Measurements from ENCODE around the gene DOHH.

DOHH gene

DNA sequence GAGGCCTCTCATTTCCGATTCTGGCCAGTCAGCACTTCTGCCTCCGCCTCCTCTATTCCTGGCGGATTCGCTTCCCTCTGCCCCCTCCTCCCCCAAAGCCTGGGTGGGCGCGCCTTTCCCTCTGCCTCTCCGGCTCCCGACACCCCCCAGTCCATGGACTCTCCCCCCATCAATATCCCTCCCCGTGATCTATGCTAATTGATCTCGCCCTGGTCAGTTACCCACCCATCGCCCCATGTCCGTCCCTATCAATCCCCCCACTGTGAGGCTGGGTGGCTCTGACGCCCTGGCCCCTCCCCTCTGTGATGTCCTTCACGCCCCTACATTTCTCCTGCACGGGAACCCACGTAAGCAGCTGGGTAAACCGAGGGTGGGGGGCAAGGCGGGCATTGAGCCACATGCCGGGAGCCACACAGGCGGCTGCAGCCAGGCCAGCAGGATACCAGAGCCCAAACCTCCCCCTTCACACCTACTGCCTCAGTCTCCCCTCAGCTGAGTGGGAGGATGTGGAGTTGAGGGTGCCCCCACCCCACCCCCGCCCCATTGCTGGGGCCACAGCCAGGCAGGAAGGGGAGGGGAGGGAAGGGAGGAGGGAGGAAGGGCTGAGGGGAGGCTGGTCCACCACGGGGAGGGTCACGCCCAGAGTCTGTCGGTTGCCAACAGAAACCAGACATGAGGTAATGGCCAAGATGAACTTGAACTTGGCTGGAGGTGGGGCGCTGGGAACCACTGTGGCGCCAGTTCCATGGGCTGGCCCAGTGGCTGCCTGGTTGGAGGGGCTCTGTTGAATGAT lies 41.2 kb downstream of the DOHH start:
- H3K4me1 ChIP-seq (ENCODE audit: insufficient read depth, low read length, poor library complexity, severe bottlenecking): peaks cover 5% of the 10 kb centered on the region
- no peak for TF ChIP-seq EZH2phosphoT487 (IDR thresholded peaks at IDR 0.05; ENCODE audit: borderline replicate concordance)
- TF ChIP-seq, protein P1, sequence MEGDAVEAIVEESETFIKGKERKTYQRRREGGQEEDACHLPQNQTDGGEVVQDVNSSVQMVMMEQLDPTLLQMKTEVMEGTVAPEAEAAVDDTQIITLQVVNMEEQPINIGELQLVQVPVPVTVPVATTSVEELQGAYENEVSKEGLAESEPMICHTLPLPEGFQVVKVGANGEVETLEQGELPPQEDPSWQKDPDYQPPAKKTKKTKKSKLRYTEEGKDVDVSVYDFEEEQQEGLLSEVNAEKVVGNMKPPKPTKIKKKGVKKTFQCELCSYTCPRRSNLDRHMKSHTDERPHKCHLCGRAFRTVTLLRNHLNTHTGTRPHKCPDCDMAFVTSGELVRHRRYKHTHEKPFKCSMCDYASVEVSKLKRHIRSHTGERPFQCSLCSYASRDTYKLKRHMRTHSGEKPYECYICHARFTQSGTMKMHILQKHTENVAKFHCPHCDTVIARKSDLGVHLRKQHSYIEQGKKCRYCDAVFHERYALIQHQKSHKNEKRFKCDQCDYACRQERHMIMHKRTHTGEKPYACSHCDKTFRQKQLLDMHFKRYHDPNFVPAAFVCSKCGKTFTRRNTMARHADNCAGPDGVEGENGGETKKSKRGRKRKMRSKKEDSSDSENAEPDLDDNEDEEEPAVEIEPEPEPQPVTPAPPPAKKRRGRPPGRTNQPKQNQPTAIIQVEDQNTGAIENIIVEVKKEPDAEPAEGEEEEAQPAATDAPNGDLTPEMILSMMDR (conservative IDR thresholded peaks at IDR 0.05; ENCODE audit: low read length): no peak
- H3K9ac ChIP-seq (ENCODE audit: low read depth, low read length, poor library complexity, severe bottlenecking): no peak overlapping the region
- H3F3A ChIP-seq (ENCODE audit: low read depth): no peaks in the 10 kb centered on the region
- no peak overlapping the region for H2AFZ ChIP-seq (ENCODE audit: low read length)
- H3K9me2 ChIP-seq (replicated peaks; ENCODE audit: low read depth, low read length): no peaks in the 10 kb centered on the region
- H3K36me3 ChIP-seq (ENCODE audit: insufficient read depth, low read length): peaks cover 35% of the 10 kb centered on the region; the same call in 1 of the 2 replicates
- no peaks in the 10 kb centered on the region for H3K27me3 ChIP-seq (ENCODE audit: insufficient read depth, low read length, poor library complexity, severe bottlenecking)
- no peaks in the 10 kb centered on the region for H3K79me2 ChIP-seq (ENCODE audit: insufficient read depth, low read length)
- no peak overlapping the region for H3K4me3 ChIP-seq (ENCODE audit: low read length, poor library complexity, severe bottlenecking)
- no peaks in the 10 kb centered on the region for H3K9me3 ChIP-seq (ENCODE audit: insufficient read depth, low read depth, low read length)
- peaks cover 5% of the 10 kb centered on the region for H4K20me1 ChIP-seq (ENCODE audit: insufficient read depth, low read length, poor library complexity, severe bottlenecking)
- H3K4me2 ChIP-seq (ENCODE audit: low read depth, low read length, poor library complexity, severe bottlenecking): no peak overlapping the region

DNA sequence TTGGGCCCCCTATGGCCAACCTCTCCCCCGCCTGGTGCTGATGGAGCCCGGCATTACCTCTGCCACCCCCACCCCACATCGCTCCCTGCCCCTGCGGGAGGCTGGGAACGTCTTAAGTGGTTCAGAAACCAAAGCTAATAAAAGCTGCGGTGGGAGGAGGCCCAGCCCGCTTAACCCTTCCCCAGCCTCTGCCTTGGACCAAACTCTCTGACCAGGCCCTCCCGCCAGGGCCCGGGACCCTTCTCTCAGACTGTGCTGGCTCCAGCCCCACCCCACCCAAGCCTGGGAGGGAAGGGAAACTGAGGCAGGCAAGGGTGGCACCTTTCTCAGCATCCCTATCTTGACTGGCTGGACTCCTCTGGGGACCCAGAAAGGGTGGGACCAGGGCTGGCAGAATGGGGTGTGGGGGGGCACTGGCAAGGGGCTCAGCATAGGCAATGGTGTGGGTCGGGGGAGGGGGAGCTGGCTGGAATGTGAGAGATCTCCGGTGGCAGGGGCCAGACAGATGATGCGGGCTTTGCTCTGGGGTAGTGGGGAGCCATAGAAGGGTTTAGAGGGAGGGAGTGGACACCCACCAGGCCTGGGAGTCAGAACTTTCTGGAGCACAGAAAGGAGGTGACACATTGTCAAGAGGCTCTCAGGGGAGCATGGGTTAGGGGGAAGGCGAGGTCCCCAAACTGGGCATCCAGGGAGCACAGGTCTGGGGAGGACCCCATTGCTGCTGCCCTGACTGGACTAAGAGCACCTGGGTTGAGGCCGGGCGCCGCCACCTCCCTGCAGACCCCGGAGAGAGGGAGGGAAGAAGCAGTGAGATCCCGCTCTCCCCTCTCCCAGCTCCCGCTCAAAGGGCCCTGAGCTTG lies 42.0 kb downstream of the DOHH start:
- Histone ChIP-seq H3K4me1 (ENCODE audit: insufficient read depth, low read length, poor library complexity, severe bottlenecking) (peaks cover 5% of the 10 kb centered on the region), H4K20me1 (ENCODE audit: insufficient read depth, low read length, poor library complexity, severe bottlenecking) (peaks cover 5% of the 10 kb centered on the region), H3K9me3 (ENCODE audit: insufficient read depth, low read depth, low read length) (no peaks in the 10 kb centered on the region), H3F3A (ENCODE audit: low read depth) (no peaks in the 10 kb centered on the region), H3K79me2 (ENCODE audit: insufficient read depth, low read length) (no peaks in the 10 kb centered on the region), H3K4me2 (ENCODE audit: low read depth, low read length, poor library complexity, severe bottlenecking) (no peak overlapping the region), H3K27me3 (ENCODE audit: insufficient read depth, low read length, poor library complexity, severe bottlenecking) (no peaks in the 10 kb centered on the region), H3K36me3 (ENCODE audit: insufficient read depth, low read length) (peaks cover 42% of the 10 kb centered on the region; the same call in 1 of the 2 replicates), H3K9ac (ENCODE audit: low read depth, low read length, poor library complexity, severe bottlenecking) (no peak overlapping the region), H3K9me2 (replicated peaks; ENCODE audit: low read depth, low read length) (no peaks in the 10 kb centered on the region), H3K4me3 (ENCODE audit: low read length, poor library complexity, severe bottlenecking) (no peak overlapping the region), H2AFZ (ENCODE audit: low read length) (no peak overlapping the region)
- TF ChIP-seq, protein P1 (conservative IDR thresholded peaks at IDR 0.05; ENCODE audit: low read length): no peak
- TF ChIP-seq EZH2phosphoT487 (IDR thresholded peaks at IDR 0.05; ENCODE audit: borderline replicate concordance): no peak

DNA sequence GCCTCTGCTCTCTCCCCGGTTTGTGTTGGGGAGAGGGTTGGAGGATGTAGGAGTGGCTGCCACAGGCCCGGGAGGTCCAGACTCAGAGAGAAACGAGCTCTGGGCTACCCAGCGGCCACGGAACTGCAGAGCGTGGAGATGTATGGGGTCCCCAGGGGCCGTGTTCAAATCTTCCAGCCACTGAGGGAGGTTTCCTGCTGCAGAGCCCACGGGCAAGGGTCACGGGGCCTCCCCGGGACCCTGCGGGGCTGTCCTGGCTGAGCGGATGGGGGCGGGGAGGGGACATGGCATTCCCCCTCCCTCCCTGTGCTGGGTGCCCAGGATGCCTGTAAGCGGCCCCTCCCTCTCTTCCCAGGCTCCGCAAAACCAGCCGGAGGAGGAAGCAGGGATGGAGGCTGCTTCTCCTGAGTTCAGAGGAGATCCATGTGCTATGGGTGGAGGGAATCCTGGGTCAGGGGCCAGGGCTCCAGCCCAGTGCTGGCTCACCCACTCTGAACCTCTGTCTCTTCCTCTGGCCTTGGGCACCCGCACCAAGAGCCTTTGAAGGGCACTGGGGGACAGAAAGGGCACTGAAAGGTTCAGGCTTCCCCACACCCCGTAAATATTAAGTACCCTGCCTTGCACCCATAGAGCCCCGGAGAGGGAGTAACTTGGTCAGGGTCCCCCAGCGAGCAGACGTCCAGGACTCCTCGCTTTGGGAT lies 42.8 kb downstream of the DOHH start:
- no peak overlapping the region for H3K4me3 ChIP-seq (ENCODE audit: low read length, poor library complexity, severe bottlenecking)
- peaks cover 5% of the 10 kb centered on the region for H3K4me1 ChIP-seq (ENCODE audit: insufficient read depth, low read length, poor library complexity, severe bottlenecking)
- TF ChIP-seq EZH2phosphoT487 (IDR thresholded peaks at IDR 0.05; ENCODE audit: borderline replicate concordance): no peak
- TF ChIP-seq, protein P1 (conservative IDR thresholded peaks at IDR 0.05; ENCODE audit: low read length): no peak
- H3F3A ChIP-seq (ENCODE audit: low read depth): no peaks in the 10 kb centered on the region
- no peak overlapping the region for H3K9ac ChIP-seq (ENCODE audit: low read depth, low read length, poor library complexity, severe bottlenecking)
- no peaks in the 10 kb centered on the region for H3K27me3 ChIP-seq (ENCODE audit: insufficient read depth, low read length, poor library complexity, severe bottlenecking)
- H3K36me3 ChIP-seq (ENCODE audit: insufficient read depth, low read length): peaks cover 43% of the 10 kb centered on the region; the same call in 1 of the 2 replicates
- H3K9me2 ChIP-seq (replicated peaks; ENCODE audit: low read depth, low read length): no peaks in the 10 kb centered on the region
- no peak overlapping the region for H3K4me2 ChIP-seq (ENCODE audit: low read depth, low read length, poor library complexity, severe bottlenecking)
- peaks cover 5% of the 10 kb centered on the region for H4K20me1 ChIP-seq (ENCODE audit: insufficient read depth, low read length, poor library complexity, severe bottlenecking)
- H2AFZ ChIP-seq (ENCODE audit: low read length): no peak overlapping the region
- no peaks in the 10 kb centered on the region for H3K79me2 ChIP-seq (ENCODE audit: insufficient read depth, low read length)
- no peaks in the 10 kb centered on the region for H3K9me3 ChIP-seq (ENCODE audit: insufficient read depth, low read depth, low read length)
